Hematopoietic multipotent progenitor cell treated with erythropoietin and hydrocortisone succinate and interleukin-3 and kit ligand, for 6 days (in vitro differentiated cells): ENCODE measurements around the gene CTAG1B.
"Not testable (repeated sequence)": the region's sequence is repeated elsewhere in the genome, so short reads cannot be mapped to it uniquely, and the experiment has no call there.

Experiments used
- DNase-seq: peaks from one replicate; pipeline ENCODE4 v3.0.0-alpha.2; 2015

The CTAG1B gene

GRCh38 chrX:154582994-154583393 is 36.1 kb downstream of the CTAG1B start:
- not testable (repeated sequence) for DNase-seq

- DNase-seq: not testable (repeated sequence)
Observed at GRCh38 chrX:154575076-154575475, 44.0 kb downstream of the CTAG1B start.

GRCh38 chrX:154573061-154573460 is 46.0 kb downstream of the CTAG1B start:
- DNase-seq: not testable (repeated sequence)

DNA sequence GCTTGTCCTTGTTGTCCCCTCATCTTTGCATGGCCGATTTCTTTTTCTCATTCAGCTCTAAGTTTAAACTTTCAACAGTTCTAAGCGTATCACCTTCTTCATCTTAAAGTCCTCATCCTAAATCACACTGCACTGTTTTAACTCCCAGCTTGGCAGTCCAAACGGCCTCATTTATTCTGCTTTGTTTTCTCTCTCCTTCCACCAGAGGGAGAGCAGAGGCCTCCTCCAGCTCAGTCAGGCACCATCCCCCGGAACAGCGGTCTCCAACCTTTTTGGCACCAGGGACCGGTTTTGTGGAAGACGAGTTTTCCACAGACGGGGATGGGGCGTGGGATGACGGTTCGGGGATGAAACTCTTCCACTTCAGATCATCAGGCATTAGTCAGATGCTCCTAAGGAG is 48.7 kb downstream of the CTAG1B start:
- DNase-seq: not testable (repeated sequence)
